GF-D8 (cell line): ENCODE data around the gene OR2AT4.
"Not testable (repeated sequence)": the region's sequence is repeated elsewhere in the genome, so short reads cannot be mapped to it uniquely, and the experiment has no call there.

Source experiments
- DNase-seq: peaks from one replicate; lab custom pipeline; 2025; lab: John Stamatoyannopoulos, UW

The OR2AT4 gene

GRCh38 chr11:75068559-75068958, 28.1 kb downstream of the OR2AT4 start:
- no peak for DNase-seq

- no peak for DNase-seq
Observed at GRCh38 chr11:75066061-75066460, 30.6 kb downstream of the OR2AT4 start.

- no peak for DNase-seq
Observed at GRCh38 chr11:75063741-75064314, 32.8 kb downstream of the OR2AT4 start.

GRCh38 chr11:75059299-75059698, 37.4 kb downstream of the OR2AT4 start:
- no peak for DNase-seq

GRCh38 chr11:75056814-75057213, 39.9 kb downstream of the OR2AT4 start:
- DNase-seq: no peak

- DNase-seq: no peak
Observed at GRCh38 chr11:75055511-75055910, 41.2 kb downstream of the OR2AT4 start.

- no peak for DNase-seq
Observed at GRCh38 chr11:75052457-75052856, 44.2 kb downstream of the OR2AT4 start.

- DNase-seq: no peak
Observed at GRCh38 chr11:75051043-75051442, 45.6 kb downstream of the OR2AT4 start.

- no peak for DNase-seq
Observed at GRCh38 chr11:75050516-75050915, 46.2 kb downstream of the OR2AT4 start.

GRCh38 chr11:75049501-75050266, 47.0 kb downstream of the OR2AT4 start:
- DNase-seq: not testable (repeated sequence)

GRCh38 chr11:75047191-75047590, 49.5 kb downstream of the OR2AT4 start:
- no peak for DNase-seq

- not testable (repeated sequence) for DNase-seq
Observed at GRCh38 chr11:75046668-75047067, 50.0 kb downstream of the OR2AT4 start.

GRCh38 chr11:75044381-75045170, 52.1 kb downstream of the OR2AT4 start:
- not testable (repeated sequence) for DNase-seq

- DNase-seq: not testable (repeated sequence)
Observed at GRCh38 chr11:75041821-75042220, 54.9 kb downstream of the OR2AT4 start.

- no peak for DNase-seq
Observed at GRCh38 chr11:75041263-75041662, 55.4 kb downstream of the OR2AT4 start.

- DNase-seq: no peak
Observed at GRCh38 chr11:75040167-75040770, 56.4 kb downstream of the OR2AT4 start.

- DNase-seq: no peak
Observed at GRCh38 chr11:75035911-75036565, 60.6 kb downstream of the OR2AT4 start.

GRCh38 chr11:75035256-75035655, 61.4 kb downstream of the OR2AT4 start:
- no peak for DNase-seq

- no peak for DNase-seq
Observed at GRCh38 chr11:75033916-75034315, 62.8 kb downstream of the OR2AT4 start.

- DNase-seq: no peak
Observed at GRCh38 chr11:75032550-75032935, 64.1 kb downstream of the OR2AT4 start.

- DNase-seq: no peak
Observed at GRCh38 chr11:75031771-75032549, 64.7 kb downstream of the OR2AT4 start.
